ENCODE results near the gene NACAD.

The NACAD gene

GRCh38 chr7:45088146-45088701, 545 bp downstream of the NACAD start:
- Histone ChIP-seq H3K36me3 (ENCODE audit: insufficient read depth, low read length) (no peaks in the 10 kb centered on the region), H3K4me1 (ENCODE audit: insufficient read depth, low read length) (no peaks in the 10 kb centered on the region), H4K20me1 (ENCODE audit: insufficient read depth, low read length) (no peaks in the 10 kb centered on the region), H3K4me3 (ENCODE audit: low read depth in 1 of 2, low read length in 2 of 2) (no peak overlapping the region), H3K27ac (ENCODE audit: low read length) (no peak overlapping the region), H3K4me2 (ENCODE audit: insufficient read depth, low read length) (no peak overlapping the region), H3K9me3 (ENCODE audit: insufficient read depth, low read length, severe bottlenecking) (no peaks in the 10 kb centered on the region), H2AFZ (ENCODE audit: low read depth, low read length) (no peak overlapping the region), H3K27me3 (ENCODE audit: insufficient read depth, low read length, poor library complexity) (no peaks in the 10 kb centered on the region), H3K79me2 (ENCODE audit: insufficient read depth, low read length) (no peaks in the 10 kb centered on the region), H3K9ac (ENCODE audit: low read depth, low read length) (no peak overlapping the region)
- ATAC-seq (ENCODE audit: insufficient read depth, low read depth) (no peak), DNase-seq (no peak)
- TF ChIP-seq CTCF (IDR thresholded peaks at IDR 0.05; ENCODE audit: borderline replicate concordance, extremely low read depth, low read length, poor library complexity, severe bottlenecking) = no peak
- no peak for TF ChIP-seq EZH2 (IDR thresholded peaks at IDR 0.05; ENCODE audit: borderline replicate concordance, low read depth, low read length, severe bottlenecking)

- ATAC-seq (ENCODE audit: insufficient read depth, low read depth) (no peak), DNase-seq (no peak)
- Histone ChIP-seq H3K27me3 (ENCODE audit: insufficient read depth, low read length, poor library complexity) (no peaks in the 10 kb centered on the region), H3K36me3 (ENCODE audit: insufficient read depth, low read length) (no peaks in the 10 kb centered on the region), H3K4me1 (ENCODE audit: insufficient read depth, low read length) (no peaks in the 10 kb centered on the region), H3K27ac (ENCODE audit: low read length) (no peak overlapping the region), H4K20me1 (ENCODE audit: insufficient read depth, low read length) (no peaks in the 10 kb centered on the region), H2AFZ (ENCODE audit: low read depth, low read length) (no peak overlapping the region), H3K9ac (ENCODE audit: low read depth, low read length) (no peak overlapping the region), H3K79me2 (ENCODE audit: insufficient read depth, low read length) (no peaks in the 10 kb centered on the region), H3K9me3 (ENCODE audit: insufficient read depth, low read length, severe bottlenecking) (no peaks in the 10 kb centered on the region), H3K4me2 (ENCODE audit: insufficient read depth, low read length) (no peak overlapping the region), H3K4me3 (ENCODE audit: low read depth in 1 of 2, low read length in 2 of 2) (no peak overlapping the region)
- TF ChIP-seq CTCF (IDR thresholded peaks at IDR 0.05; ENCODE audit: borderline replicate concordance, extremely low read depth, low read length, poor library complexity, severe bottlenecking) = no peak
- no peak for TF ChIP-seq EZH2 (IDR thresholded peaks at IDR 0.05; ENCODE audit: borderline replicate concordance, low read depth, low read length, severe bottlenecking)
Measured at GRCh38 chr7:45087301-45088145, 1.2 kb downstream of the NACAD start.

- no peak overlapping the region for H3K4me3 ChIP-seq (ENCODE audit: low read depth in 1 of 2, low read length in 2 of 2)
- no peaks in the 10 kb centered on the region for H4K20me1 ChIP-seq (ENCODE audit: insufficient read depth, low read length)
- no peak overlapping the region for H3K27ac ChIP-seq (ENCODE audit: low read length)
- H3K4me1 ChIP-seq (ENCODE audit: insufficient read depth, low read length) = no peaks in the 10 kb centered on the region
- H3K9ac ChIP-seq (ENCODE audit: low read depth, low read length) = no peak overlapping the region
- no peak overlapping the region for H3K4me2 ChIP-seq (ENCODE audit: insufficient read depth, low read length)
- TF ChIP-seq EZH2 (IDR thresholded peaks at IDR 0.05; ENCODE audit: borderline replicate concordance, low read depth, low read length, severe bottlenecking) = no peak
- TF ChIP-seq CTCF (IDR thresholded peaks at IDR 0.05; ENCODE audit: borderline replicate concordance, extremely low read depth, low read length, poor library complexity, severe bottlenecking) = no peak
- DNase-seq (no peak), ATAC-seq (ENCODE audit: insufficient read depth, low read depth) (no peak)
- no peaks in the 10 kb centered on the region for H3K36me3 ChIP-seq (ENCODE audit: insufficient read depth, low read length)
- no peaks in the 10 kb centered on the region for H3K27me3 ChIP-seq (ENCODE audit: insufficient read depth, low read length, poor library complexity)
- no peaks in the 10 kb centered on the region for H3K9me3 ChIP-seq (ENCODE audit: insufficient read depth, low read length, severe bottlenecking)
- H2AFZ ChIP-seq (ENCODE audit: low read depth, low read length) = no peak overlapping the region
- H3K79me2 ChIP-seq (ENCODE audit: insufficient read depth, low read length) = no peaks in the 10 kb centered on the region
Measured at GRCh38 chr7:45086331-45087065, 2.3 kb downstream of the NACAD start.
